Neuron (in vitro differentiated cells): ENCODE measurements around the gene ERFL.

Experiments
- H2AFZ ChIP-seq: one replicate; pipeline ENCODE4 v1.6.1; 2013; ENCODE audit warnings: low read depth, mild to moderate bottlenecking, inconsistent platforms, low read length, moderate library complexity
- H3K27me3 ChIP-seq: one replicate; pipeline ENCODE4 v1.6.1; 2013; ENCODE audit warnings: low read length; ENCODE audit not compliant: insufficient read depth
- H3K36me3 ChIP-seq: one replicate; pipeline ENCODE4 v1.6.1; 2013; ENCODE audit warnings: low read length; ENCODE audit not compliant: insufficient read depth
- H3K4me1 ChIP-seq: one replicate; pipeline ENCODE4 v1.6.1; 2013; ENCODE audit warnings: low read length; ENCODE audit not compliant: insufficient read depth
- H3K4me3 ChIP-seq: 2 replicates; pipeline ENCODE4 v1.5.1; 2013; ENCODE audit warnings: mild to moderate bottlenecking, low read length, moderate library complexity
- H3K9me3 ChIP-seq: one replicate; pipeline ENCODE4 v1.6.1; 2013; ENCODE audit warnings: low read length

ERFL gene

DNA sequence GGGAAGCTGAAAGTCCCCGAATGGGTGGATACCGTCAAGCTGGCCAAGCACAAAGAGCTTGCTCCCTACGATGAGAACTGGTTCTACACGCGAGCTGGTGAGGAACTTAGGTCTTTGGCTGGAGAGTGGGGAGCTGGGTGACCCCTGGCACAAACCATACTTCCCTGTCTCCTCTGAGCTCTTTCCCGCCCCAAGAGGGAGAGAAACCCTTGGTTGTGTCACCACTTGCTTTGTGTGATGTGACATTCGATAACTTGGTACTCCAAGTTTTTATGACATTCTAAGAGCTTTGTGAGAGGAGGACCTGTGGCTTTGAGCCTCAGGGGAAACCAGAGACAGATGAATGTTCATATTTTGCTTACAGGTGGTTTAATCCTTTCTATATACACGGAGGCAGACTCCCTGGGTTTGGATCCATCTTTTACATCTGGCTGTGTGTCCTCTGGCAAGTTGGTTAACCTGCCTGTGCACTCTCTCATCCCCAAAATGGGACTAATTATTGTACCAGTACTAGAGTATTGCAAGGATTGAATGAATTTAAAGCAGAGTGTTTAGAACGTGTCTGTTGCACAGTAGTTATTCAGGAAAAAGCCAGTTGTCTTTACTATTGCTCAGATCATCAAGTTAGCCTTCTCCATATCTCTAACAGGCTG lies 67.0 kb downstream of the ERFL start:
- Histone ChIP-seq H3K9me3 (no peaks in the 10 kb centered on the region), H3K36me3 (peaks cover 48% of the 10 kb centered on the region), H3K4me1 (peaks cover 23% of the 10 kb centered on the region), H3K27me3 (no peaks in the 10 kb centered on the region), H3K4me3 (peak overlapping the region; percentile 84), H2AFZ (no peak overlapping the region)

- H2AFZ ChIP-seq = no peak overlapping the region
- H3K4me3 ChIP-seq = peak overlapping the region; percentile 84
- H3K36me3 ChIP-seq = peaks cover 45% of the 10 kb centered on the region
- peaks cover 23% of the 10 kb centered on the region for H3K4me1 ChIP-seq
- no peaks in the 10 kb centered on the region for H3K9me3 ChIP-seq
- no peaks in the 10 kb centered on the region for H3K27me3 ChIP-seq
These were observed 67.7 kb downstream of the ERFL start for GRCh38 chr19:41860419-41861115.

- peaks cover 4% of the 10 kb centered on the region for H3K27me3 ChIP-seq
- no peaks in the 10 kb centered on the region for H3K9me3 ChIP-seq
- peak within 1 kb of the TSS; percentile 84 for H3K4me3 ChIP-seq
- H3K4me1 ChIP-seq = peaks cover 23% of the 10 kb centered on the region
- peaks cover 39% of the 10 kb centered on the region for H3K36me3 ChIP-seq
- H2AFZ ChIP-seq = peak within 1 kb of the TSS; percentile 59
These were observed 68.4 kb downstream of the ERFL start, which contains the start of gene RPS19 for GRCh38 chr19:41859618-41860418. Gene RPS19 (plus strand): TSS chr19:41860255. CDS start chr19:41860775, 520 bp downstream.

DNA sequence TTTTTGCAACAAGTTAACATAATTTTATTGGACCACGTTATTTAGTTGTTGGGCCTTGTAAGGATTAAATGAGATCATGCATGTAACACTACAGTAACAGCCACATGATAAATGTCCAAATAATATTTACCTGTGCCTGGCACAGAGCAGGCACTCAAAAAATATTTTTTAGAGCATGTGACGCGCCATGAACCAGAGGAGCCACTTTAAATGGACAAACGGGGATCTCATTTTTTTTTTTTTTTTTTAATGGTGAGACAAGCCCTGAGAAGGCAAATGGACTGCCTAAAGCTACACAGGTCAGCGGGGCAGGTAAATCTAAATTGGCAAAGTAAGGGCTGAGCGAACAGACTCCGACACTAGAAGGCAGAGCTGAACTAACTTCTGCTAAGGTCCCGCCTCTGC lies 69.0 kb downstream of the ERFL start:
- Histone ChIP-seq H3K9me3 (no peaks in the 10 kb centered on the region), H3K4me3 (peak overlapping the region; percentile 40), H2AFZ (peak overlapping the region; percentile 59), H3K4me1 (peaks cover 27% of the 10 kb centered on the region), H3K36me3 (peaks cover 33% of the 10 kb centered on the region), H3K27me3 (peaks cover 6% of the 10 kb centered on the region)
